GM12874 (cell line): ENCODE results near the gene RFK.
A peak's percentile ranks its signal among the peaks of the same experiment; 100 is the strongest.

Experiments used
- TF ChIP-seq, protein P1 (sequence below): IDR thresholded peaks from 2 replicates; pipeline ENCODE4 v1.5.1; 2011; ENCODE audit warnings: low read depth, mild to moderate bottlenecking, control low read depth, low read length, moderate library complexity; ENCODE audit not compliant: insufficient read depth

Gene RFK

DNA sequence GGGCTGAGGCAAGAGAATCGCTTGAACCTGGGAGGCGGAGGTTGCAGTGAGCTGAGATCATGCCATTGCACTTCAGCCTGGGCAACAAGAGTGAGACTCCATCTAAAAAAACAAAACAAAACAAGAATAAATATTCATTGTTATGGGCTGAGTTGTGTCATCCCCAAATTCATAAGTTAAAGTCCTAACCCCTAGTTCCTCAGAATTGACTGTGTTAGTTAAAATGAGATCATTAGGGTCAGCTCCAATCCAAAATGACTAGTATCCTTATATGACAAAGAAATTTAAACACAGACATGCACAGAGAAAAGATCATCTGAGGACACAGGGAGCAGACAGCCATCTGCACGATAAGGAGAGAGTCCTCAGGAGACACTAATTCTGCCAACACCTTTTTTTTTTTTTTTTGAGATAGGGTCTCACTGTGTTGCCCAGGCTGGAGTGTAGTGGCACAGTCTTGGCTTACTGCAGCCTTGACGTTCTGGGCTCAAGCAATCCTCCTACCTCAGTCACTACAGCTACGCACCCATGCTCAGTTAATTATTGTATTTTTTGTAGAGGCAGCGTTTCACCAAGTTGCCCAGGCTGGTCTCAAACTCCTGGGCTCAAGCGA is 32.7 kb upstream of the RFK start:
- TF ChIP-seq, protein P1, sequence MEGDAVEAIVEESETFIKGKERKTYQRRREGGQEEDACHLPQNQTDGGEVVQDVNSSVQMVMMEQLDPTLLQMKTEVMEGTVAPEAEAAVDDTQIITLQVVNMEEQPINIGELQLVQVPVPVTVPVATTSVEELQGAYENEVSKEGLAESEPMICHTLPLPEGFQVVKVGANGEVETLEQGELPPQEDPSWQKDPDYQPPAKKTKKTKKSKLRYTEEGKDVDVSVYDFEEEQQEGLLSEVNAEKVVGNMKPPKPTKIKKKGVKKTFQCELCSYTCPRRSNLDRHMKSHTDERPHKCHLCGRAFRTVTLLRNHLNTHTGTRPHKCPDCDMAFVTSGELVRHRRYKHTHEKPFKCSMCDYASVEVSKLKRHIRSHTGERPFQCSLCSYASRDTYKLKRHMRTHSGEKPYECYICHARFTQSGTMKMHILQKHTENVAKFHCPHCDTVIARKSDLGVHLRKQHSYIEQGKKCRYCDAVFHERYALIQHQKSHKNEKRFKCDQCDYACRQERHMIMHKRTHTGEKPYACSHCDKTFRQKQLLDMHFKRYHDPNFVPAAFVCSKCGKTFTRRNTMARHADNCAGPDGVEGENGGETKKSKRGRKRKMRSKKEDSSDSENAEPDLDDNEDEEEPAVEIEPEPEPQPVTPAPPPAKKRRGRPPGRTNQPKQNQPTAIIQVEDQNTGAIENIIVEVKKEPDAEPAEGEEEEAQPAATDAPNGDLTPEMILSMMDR: no peak

DNA sequence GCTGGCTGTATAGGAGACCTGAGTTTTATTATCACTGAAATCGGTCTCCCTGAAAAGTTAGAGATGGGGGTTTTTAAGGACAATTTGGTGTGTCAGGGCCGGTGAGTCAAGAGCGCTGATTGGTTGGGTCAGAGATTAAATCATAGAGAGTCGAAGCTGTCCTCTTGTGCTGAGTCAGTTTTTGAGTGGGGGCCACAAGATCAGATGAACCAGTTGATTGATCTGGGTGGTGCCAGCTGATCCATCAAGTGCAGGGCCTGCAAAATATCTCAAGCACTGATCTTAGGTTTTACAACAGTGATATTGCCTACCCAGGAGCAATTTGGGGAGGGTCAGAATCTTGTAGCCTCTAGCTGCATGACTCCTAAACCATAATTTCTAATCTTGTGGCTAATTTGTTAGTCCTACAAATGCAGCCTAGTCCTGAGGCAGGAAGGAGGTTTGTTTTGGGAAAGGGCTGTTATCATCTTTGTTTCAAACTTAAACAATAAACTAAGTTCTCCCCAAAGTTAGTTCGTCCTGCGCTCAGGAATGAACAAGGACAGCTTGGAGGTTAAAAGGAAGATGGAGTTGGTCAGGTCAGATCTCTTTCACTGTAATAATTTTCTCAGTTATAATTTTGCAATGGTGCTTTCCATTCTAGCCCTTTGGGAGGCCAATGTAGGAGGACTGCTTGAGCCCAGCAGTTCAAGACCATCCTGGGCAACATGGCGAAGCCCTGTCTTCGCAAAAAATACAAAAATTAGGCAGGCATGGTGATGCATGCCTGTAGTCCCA is 31.6 kb upstream of the RFK start:
- TF ChIP-seq, protein P1: no peak

DNA sequence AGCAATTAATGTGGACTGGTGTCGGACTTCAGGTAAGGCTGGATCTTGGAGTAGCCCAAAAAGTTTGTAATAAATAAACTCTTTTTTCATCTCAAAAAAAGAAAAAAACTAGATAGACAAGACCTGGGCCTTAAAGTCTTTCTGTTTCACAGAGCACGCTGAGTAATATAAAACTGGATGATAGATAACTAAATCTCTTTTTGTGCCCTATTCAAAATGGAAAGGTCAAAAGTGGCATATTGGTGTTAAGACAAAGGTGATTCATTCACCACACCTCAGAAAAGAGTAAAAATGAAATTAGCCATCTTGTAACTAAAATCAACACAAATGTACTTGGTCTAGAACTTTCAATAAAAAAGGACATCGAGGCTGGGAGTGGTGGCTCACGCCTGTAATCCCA is 30.3 kb upstream of the RFK start:
- TF ChIP-seq, protein P1: no peak

DNA sequence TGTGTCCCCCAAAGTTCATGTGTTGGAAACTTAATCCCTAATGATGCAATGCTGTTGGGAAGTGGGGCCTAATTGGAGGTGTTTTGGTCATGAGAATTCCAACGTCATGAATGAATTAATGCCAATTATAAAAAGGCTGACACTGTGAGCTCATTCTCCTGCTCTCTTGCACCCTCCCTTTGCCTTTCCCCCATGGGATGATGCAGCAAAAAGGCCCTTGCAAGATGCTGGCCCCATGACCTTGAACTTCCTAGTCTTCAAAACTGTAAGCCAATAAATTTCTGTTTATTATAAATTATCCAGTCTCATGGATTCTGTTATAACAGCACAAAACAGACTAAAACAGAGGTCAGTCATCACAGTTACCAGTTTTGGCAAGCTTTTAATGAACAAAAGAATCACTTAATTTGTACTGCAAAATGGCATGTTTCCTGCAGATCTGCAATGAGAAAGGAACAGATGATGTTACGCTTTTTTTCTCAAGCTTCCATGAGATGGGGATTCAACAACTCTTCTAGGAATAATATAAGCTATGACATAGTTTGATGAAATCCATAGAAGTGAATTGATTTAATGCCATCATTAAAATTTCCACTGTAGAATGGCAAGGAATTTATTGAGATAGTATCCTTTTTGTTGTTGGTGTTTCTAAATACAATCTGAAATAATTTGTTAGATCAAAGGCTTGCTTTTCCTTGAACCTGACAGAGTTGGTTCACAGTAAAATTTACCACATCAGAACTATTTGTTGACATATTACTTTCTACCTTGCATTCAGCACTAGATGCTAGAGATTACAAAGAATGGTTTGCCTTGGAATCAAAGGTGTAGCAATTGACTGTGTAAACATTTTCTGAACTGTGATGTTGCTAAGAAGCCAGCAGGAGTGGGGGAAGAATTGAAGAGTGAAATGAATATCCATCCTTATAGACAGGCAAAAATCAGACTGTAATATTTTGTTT is 29.3 kb upstream of the RFK start:
- TF ChIP-seq, protein P1: no peak

DNA sequence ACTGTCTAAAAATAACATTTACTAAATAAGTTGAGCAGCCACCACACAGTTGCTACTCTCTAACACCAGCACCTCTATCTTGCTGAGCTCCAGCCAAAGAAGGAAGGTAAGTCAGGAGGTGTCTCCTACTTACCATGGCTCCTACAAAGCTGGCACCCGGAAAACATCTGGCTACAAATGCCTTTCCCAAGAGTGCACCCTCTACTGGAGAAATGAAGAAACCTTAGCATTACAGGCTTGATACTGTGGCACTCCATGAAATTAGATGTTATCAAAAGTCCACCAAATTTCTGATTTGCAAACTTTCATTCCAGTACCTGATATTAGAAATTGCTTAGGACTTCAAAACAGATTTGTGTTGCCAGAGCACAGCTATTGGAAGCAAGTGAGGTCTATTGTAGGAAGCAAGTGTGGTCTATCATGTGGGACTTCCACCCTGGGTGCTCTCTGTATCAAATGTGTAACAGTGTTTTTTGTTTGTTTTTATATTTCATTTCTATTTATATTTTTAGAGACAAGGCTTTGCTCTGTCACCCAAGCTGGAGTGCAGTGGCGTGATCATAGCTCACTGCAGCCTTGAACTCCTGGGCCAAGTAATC is 25.7 kb upstream of the RFK start:
- TF ChIP-seq, protein P1: peak; percentile 53; the same call in 1 of the 2 replicates

DNA sequence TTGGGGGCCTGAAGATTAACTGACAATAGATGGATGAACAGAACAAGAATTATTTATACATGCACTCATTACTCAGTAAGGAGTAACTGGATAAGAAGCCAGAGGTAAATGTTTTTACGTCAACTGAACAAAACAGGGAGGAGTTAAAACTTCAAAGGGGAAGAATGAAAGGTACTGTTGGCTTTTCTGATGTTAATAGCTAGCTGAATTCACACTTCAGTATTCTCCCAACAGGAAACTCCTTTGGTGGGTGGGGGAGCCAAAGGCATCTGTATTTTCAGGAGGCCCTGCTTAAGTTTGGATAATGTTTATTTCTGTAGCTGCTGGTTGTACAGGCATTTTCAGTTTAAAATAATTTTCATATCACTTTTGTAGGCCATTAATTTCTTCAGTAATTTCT is 23.2 kb upstream of the RFK start:
- TF ChIP-seq, protein P1: no peak
